ENCODE results near the gene HHIPL1.

Gene HHIPL1

GRCh38 chr14:99717682-99718013 is 72.7 kb downstream of the HHIPL1 start:
- TF ChIP-seq GATA3 (IDR thresholded peaks at IDR 0.05; ENCODE audit: low read depth, low read length), result no peak
- TF ChIP-seq GATA2 (IDR thresholded peaks at IDR 0.05; ENCODE audit: low read depth, low read length), result no peak

GRCh38 chr14:99718031-99718810 is 73.3 kb downstream of the HHIPL1 start:
- no peak for TF ChIP-seq GATA2 (IDR thresholded peaks at IDR 0.05; ENCODE audit: low read depth, low read length)
- TF ChIP-seq GATA3 (IDR thresholded peaks at IDR 0.05; ENCODE audit: low read depth, low read length), result no peak

GRCh38 chr14:99718811-99719192 is 73.9 kb downstream of the HHIPL1 start:
- no peak for TF ChIP-seq GATA3 (IDR thresholded peaks at IDR 0.05; ENCODE audit: low read depth, low read length)
- TF ChIP-seq GATA2 (IDR thresholded peaks at IDR 0.05; ENCODE audit: low read depth, low read length), result no peak

GRCh38 chr14:99720941-99721791 is 76.2 kb downstream of the HHIPL1 start:
- TF ChIP-seq GATA3 (IDR thresholded peaks at IDR 0.05; ENCODE audit: low read depth, low read length) (no peak), GATA2 (IDR thresholded peaks at IDR 0.05; ENCODE audit: low read depth, low read length) (no peak)

GRCh38 chr14:99721792-99722516 is 77.0 kb downstream of the HHIPL1 start:
- TF ChIP-seq GATA3 (IDR thresholded peaks at IDR 0.05; ENCODE audit: low read depth, low read length) (no peak), GATA2 (IDR thresholded peaks at IDR 0.05; ENCODE audit: low read depth, low read length) (no peak)

GRCh38 chr14:99722741-99723140 is 77.8 kb downstream of the HHIPL1 start:
- no peak for TF ChIP-seq GATA3 (IDR thresholded peaks at IDR 0.05; ENCODE audit: low read depth, low read length)
- TF ChIP-seq GATA2 (IDR thresholded peaks at IDR 0.05; ENCODE audit: low read depth, low read length), result no peak

GRCh38 chr14:99724196-99724891 is 79.4 kb downstream of the HHIPL1 start:
- TF ChIP-seq GATA3 (IDR thresholded peaks at IDR 0.05; ENCODE audit: low read depth, low read length) (no peak), GATA2 (IDR thresholded peaks at IDR 0.05; ENCODE audit: low read depth, low read length) (no peak)

- TF ChIP-seq GATA3 (IDR thresholded peaks at IDR 0.05; ENCODE audit: low read depth, low read length), result no peak
Observed at GRCh38 chr14:99724939-99725773, 80.2 kb downstream of the HHIPL1 start.

- TF ChIP-seq GATA2 (IDR thresholded peaks at IDR 0.05; ENCODE audit: low read depth, low read length) (no peak), GATA3 (IDR thresholded peaks at IDR 0.05; ENCODE audit: low read depth, low read length) (no peak)
Observed at GRCh38 chr14:99725774-99726537, 81.0 kb downstream of the HHIPL1 start.

GRCh38 chr14:99726538-99727095 is 81.7 kb downstream of the HHIPL1 start:
- TF ChIP-seq GATA3 (IDR thresholded peaks at IDR 0.05; ENCODE audit: low read depth, low read length), result no peak
- TF ChIP-seq GATA2 (IDR thresholded peaks at IDR 0.05; ENCODE audit: low read depth, low read length), result no peak

- TF ChIP-seq GATA2 (IDR thresholded peaks at IDR 0.05; ENCODE audit: low read depth, low read length) (no peak), GATA3 (IDR thresholded peaks at IDR 0.05; ENCODE audit: low read depth, low read length) (no peak)
Observed at GRCh38 chr14:99727096-99727870, 82.4 kb downstream of the HHIPL1 start.
